Left forelimb (tissue), 1 donor: ENCODE results near the gene OR6S1.
A peak's percentile ranks its signal among the peaks of the same experiment; 100 is the strongest.
"Not testable (repeated sequence)": the region's sequence is repeated elsewhere in the genome, so short reads cannot be mapped to it uniquely, and the experiment has no call there.

Source experiments
- DNase-seq: peaks from one replicate; pipeline ENCODE4 v3.0.0-alpha.2; 2018; ENCODE audit warnings: low spot score

Gene OR6S1

DNA sequence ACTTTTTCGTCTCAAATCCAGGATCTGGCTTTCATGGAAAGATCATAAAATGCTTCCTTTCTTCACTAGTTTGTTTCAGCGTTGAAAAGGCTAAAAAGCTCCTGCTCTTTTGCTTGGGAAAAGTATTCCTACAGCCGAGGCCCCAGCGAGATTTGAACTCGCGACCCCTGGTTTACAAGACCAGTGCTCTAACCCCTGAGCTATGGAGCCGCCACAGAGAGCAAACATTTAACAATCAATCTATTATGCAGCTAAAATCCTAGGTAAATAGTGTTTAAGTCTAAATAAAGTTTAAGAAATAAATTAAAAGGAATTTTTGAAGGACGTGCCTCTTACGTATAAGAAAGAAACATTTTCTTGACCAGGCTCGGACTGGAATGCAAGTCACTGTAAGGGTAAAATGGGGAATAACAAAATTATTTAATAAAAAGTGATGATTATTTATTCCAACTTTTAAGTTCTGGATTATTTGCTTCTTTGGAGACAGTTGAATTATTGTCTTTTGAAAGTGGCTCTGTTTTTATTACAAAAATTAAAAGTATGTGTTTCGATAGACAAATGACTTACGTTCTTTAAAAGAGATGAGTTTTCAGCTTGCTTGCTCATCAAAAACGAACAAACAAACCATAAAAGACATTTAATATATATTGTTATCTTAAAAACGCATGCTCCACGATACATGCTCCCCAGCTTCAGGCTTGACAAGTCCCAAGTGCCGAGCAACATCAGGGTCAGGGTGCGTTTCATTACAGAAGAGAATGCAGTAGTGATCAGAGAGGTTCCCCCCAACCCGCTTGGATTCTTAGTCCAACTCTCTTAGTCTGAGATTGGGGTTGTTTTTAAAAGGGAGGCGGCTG lies 10.2 kb downstream of the OR6S1 start:
- DNase-seq, result no peak

DNA sequence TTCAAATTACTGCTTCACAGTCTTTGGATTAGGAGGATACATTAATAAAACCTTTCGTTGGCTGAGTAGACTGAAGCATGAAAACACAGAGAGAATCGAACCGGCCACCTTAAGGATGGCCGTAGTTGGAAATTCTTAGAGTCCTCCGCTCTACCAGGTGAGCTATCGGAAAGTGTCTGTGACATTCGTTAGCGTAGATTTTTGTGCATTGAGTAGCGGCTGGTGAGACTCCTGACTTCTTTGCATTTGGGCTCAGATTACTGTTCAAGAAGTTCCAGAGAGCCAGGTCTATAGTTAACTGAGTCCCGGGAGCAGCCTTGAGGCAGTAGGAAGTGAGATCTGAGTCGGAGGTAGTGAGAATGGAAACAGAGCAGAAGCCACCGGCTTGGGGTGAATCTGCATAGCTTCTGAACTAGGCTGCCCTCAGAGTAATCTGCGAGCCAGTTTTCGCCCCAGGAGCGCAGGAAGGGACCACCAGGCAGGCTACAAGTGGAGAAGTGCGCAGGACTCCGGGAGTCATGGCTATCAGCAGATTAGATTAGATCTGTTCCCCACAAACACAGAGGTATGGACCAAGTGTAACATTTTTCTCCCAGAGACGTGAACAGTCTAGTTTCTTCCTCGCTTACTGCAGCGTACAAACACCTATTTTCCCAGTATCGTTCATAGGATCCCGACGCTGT lies 11.0 kb downstream of the OR6S1 start:
- no peak for DNase-seq

DNA sequence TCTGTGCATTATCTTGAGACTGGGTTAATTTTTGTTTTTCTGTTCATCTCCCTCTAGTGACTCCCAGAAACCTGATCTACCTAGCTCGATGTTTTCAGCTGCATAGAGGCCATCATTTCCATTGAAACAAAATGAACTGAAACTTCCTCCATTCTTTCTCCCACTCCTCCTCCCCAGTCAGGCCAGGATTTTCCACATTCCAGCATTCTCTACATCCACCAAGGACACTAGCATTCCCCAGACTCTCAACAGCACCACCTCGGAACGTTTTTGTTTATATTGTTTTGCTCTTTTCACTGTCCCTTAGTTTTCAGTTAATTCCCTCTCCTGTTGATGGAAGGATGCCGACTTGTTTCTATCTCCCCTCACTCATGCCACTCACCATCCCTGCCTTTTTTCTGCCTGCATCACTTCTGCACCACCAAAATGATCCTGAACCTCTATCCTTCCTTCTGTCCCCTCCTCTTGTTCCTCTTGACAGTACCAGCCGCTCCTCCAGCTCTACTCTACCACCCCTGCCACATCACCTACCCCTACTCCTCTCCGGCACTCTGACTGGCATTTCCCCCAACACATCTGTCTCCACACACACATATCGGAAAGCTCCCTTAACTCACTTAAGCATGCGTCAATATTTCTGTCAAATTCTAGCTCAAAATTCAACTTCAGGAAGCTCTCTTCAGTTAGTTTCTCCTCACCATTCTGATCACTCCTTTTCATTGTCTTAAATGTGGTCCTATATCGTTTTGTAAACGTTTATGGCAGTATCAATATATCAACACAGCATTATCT lies 13.2 kb downstream of the OR6S1 start:
- DNase-seq, result no peak

DNA sequence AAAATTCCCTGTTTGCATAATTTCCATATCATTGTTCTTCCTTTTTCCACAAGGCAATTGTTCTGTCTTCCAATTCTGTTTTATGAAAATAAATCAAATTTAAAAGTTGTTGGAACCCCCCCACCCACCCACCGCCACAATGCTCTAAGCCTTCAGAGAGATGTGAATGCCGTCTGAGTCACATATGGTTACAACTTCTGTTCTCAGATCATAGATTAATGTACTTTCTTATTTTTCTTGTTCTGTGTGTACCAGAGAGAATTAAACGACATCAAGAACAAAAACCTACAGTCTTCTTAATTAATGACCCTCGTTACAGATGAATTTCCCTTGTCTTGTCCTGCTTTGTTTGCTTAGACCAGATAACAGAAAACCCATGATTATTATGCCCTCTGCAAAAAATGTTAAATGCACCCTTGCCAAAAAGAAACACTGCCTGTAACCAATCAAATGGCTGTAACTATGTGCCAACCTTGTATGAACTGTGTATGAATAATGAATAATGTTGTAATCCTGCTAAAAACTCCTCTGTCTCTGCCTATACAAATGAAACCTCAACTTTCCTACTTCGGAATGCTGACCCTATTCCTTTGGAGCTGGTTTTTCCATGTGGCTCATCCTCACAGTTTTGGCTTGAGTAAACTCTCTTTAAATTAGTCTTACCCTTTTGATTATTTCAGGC lies 14.0 kb downstream of the OR6S1 start:
- DNase-seq, result no peak

DNA sequence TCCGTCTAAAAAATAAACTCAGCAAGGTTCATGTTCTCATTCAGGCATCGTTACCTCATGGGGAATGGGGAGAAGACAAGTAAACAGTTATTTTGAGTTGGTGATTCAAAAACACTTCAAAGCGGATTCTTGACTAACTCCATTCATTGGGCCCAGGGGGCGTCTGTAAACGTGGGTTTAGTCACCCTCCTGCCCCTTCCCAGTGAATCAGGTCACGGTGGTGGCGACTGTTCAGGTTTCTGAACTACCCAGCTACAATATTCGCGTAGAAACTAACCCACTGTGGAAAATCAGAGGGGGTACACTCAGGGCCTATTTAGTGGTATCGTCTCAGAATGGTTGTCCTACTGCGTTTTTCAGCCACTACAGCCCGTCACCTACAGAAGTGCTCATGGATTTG lies 15.2 kb downstream of the OR6S1 start:
- DNase-seq, result no peak

DNA sequence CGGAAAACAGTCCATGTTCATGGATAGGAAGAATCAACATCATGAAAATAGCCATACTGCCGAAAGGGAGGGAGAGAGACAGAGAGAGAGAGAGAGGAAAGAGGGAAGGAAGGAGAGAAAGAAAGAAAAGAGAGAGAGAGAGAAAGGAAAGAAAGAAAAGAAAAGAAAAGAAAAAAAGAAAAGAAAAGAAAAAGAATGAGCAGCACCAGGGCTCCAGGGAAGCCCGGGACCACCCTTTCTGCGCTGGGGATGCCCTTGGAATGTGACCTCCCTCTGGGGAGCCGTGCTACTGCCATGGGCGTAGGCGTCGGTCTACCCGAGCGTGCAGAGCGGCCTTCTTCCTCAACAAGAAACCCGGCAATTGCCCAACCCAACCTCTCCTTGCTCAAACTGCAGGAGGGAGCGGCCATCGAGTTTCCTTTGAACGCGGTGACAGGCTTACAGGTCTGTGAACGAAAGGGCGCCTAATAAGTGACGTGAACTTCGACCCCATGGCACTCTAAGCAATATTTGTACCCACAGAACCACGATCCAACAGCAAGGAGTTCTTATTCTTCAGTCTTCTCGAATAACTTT lies 16.9 kb downstream of the OR6S1 start:
- DNase-seq, result no peak

DNA sequence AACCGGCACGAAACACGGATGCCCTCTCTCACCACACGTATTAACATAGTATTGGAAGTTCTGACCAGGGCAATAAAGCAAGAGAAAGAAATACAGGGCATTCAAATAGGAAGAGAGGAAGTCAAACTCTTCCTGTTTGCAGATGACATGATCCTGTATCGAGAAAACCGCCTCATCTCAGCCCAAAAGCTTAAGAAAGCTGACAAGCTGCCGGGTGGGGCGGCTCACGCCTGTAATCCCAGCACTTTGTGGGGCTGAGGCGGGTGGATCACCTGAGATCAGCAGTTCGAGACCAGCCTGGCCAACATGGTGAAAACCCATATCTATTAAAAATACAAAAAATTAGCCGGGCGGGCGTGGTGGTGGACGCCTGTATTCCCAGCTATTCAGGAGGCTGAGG lies 17.7 kb downstream of the OR6S1 start:
- DNase-seq, result no peak

DNA sequence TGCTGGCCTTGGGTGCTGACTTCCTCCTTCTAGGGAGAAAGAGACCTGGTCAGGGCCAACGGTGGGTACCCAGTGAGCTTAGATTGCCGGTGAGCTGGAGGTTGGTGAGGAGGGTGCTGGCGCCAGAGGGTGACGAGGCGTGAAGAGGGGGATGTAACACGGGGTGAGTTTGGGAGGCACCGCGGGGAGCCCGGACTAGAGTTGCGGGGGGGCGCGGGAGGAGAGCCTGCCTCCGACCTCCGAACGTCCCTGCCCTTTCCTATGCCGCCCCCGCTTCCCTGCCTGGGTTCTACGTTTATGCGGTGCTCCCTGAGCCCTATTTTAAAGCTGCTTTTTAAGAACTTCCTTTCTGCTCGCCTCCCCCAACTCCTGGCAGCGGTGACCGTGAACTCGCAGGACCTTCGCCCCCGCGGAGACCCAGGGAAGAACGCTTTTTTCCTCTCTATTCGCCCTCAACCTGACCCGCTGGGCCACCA lies 18.6 kb downstream of the OR6S1 start:
- no peak for DNase-seq

DNA sequence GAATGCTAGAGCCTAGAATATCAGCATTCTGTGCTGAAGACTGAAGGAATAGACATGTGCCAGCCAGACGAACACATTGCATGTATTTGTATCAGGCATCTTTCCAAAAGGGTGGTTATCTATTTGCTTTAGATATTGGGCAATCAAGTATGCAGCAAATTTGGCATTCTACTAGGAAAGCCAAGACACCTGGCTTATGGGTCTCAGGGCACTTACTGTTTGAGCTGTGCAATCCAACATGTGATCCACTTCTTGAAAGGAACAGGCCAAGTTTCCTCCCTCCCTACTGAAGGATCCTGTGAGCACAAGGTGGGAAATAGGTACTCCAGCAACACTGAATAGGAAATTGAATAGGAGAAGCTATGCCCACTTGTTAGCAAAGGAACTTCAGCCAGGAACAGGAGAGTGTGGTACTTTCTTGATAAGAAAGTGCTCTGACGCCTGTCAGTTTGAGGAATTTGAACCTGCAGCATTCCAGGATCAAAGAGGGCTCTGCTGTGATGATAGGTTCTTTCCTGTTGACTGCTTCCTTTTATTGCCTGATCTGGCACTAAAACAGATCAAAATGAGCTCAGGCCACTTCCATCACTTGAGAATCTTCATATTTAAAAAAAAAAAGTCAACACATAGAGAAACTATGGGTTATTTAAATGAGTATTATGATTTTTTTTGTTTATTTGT lies 20.6 kb downstream of the OR6S1 start:
- no peak for DNase-seq

DNA sequence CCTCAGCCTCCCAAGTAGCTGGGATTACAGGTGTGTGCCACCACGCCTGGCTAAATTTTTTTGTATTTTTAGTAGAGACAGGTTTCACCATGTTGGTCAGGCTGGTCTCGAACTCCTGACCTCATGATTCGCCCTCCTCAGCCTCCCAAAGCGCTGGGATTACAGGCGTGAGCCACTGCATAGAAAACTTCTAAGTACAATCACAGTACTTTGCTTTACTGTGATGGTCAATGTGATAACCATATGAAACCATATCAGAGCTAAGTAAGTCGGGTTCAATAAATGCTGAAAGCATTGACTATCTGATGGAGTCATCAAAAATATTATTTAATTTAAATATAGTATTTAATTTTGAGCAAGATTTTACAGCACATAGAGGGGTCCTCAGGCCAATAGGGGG lies 21.8 kb downstream of the OR6S1 start:
- not testable (repeated sequence) for DNase-seq

DNA sequence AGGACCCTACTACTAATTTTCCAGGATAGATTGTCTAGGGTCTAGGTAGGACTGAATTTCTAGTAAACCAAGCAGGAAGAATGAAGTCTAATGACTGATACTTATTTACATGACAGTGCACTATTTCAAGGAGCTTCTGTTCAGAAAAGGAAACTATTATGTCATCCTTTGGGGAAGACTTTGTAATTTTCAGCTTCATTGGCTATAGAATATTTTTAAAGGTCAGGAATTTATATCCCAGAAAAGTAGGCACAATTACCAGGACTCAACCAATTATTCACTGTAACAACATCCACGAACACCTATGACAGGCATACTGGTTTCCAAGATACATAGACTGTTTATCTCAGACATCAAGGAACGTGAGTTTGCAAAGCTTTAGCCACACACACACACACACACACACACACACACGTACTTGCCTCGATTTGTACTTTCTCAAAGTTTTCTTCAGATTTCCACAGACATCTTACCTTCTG lies 23.2 kb downstream of the OR6S1 start:
- no peak for DNase-seq

DNA sequence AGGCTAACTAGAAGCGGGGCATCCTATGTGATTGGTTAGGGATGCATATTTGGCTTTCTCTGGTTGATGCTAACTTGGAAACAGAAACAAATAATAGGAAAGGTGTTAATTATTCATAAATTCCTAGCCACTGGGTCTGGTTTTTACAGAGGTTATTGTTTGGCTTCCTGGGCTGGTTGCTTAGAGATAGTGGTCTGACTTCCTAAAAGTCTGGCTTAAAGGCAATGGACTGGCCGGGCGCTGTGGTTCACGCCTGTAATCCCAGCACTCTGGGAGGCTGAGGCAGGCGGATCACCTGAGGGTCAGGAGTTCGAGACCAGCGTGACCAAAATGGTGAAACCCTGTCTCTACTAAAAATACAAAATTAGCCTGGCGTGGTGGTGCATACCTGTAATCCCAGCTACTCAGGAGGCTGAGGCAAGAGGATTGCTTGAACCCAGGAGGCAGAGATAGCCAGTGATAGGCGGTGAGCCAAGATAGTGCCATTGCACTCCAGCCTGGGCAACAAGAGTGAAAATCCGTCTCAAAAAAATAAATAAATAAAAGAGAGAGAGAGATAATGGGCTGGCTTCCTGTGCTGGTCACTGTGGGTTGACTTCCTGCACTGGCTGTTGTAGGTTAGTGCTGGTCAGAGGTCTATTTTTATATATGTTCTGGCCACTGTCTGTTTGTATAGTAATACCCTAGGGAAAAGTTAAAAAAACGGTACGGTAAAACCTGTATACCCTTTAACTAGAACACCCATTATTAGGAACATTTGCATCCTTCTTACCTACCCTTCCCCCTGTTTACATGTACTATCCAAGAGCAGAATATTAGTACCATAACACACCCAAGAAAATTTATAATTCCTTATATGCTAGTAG lies 24.1 kb downstream of the OR6S1 start:
- no peak for DNase-seq

DNA sequence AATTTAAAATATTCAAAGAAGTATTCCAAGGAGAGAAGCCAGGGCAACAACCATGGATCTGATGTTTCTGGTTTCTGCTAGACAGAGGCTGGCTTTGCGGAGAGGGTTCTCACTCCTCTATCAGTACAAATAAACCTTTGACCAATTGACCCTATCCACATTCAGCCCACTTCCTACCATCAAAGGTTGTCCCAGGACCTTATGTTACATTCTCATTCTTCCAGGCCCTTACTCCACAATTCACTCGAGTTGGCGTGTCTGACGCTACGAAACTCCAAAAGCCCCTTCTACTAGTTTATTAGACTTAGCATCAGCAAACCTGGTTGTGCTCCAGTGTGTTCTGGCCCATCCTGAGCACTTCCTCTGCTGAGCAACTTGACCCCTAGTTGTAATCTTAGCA lies 25.5 kb downstream of the OR6S1 start:
- DNase-seq, result no peak

DNA sequence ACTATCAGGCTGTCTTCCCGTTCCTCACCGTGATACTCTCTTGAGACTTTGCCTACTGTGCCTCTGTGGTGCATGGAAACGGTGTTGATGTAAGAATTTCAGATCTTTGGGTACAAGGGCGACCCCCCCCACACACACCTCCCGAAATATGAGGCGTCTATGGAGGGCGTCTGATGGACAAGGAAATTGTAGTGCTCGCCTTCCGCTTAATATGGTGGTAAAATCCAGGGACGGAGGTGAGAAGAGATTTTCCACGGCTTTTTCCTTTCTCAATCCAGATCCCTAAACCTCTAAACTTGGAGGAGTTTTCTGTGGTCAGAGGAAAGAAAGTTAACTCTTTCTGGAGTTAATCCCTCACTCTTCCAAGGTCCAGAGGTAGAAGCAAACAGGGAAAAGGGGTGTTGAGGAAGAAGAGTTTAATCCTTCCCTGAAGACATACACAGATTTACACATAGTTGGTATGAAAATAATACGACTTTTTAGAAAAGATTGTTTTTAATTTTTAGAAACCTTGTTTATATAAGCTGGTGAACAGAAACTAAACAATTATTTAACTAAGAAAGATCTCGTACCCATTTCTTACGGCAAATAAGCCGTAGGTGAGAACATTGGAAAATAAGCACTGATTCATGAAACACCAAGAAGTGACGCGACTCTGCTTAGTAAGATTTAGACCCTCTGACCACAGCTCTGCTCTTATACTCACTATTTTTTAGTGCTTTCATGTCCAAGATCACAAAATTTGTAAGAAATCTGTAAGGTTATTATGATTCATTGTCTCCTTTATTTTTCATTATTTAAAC lies 27.3 kb downstream of the OR6S1 start:
- DNase-seq, result no peak

DNA sequence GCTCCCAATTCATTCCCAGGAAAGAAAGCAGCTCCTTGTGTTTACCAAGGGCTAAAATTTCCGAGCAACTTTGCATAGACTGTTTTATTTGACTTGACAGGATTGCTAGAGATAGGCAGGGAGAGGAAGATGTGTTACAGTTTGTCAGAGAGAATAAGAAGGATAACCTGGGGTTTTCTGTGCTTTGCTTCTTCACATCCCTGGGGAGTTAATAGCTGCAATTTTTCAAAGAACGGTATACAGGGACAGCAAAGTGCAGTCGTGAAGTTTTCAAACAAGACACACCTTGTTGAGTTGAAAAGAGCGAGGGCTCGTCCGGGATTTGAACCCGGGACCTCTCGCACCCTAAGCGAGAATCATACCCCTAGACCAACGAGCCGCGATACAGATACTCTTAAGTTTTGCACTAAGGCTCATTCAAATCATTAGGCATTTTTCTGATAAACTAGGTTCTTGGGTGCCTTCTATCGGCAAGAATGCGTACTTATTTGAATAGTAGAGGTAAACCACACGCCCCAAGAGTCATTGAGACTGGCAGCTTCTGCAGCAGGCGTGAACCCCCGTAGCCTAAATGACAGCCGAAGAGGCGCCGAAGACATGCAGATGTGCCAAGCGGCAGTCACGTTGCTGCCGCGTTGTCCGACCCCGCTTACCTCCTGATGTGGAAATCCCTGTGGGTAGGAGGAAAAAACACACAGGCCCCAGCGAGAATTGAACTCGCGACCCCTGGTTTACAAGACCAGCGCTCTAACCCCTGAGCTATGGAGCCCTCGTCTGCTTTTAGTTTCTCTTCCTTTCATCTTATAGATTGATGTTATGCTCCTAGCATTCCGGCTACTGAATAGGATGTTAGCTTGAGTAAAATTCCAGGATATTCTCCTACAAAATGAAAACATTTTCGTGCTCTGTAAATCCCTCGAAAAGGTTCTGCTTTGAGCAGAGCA lies 28.1 kb downstream of the OR6S1 start:
- peak; percentile 88 for DNase-seq

DNA sequence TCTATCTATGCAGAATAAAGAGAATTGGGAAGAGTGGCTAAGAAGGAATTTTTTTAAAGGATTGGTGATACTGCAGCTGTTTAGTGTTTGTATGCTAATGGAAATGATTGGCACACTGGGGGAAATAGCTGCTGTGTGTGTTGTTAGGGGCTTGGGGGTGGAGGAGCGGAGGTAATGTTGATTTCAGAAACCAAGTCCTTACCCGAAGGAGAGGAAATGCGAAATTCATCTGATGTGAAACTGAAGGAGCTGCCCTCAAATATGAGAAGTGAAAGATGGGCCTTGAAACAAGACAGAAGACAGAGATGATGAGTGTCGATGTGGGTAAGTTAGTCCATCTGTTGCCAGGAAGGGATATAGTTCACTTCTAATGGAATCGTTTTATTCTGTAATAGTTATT lies 29.1 kb downstream of the OR6S1 start:
- no peak for DNase-seq

DNA sequence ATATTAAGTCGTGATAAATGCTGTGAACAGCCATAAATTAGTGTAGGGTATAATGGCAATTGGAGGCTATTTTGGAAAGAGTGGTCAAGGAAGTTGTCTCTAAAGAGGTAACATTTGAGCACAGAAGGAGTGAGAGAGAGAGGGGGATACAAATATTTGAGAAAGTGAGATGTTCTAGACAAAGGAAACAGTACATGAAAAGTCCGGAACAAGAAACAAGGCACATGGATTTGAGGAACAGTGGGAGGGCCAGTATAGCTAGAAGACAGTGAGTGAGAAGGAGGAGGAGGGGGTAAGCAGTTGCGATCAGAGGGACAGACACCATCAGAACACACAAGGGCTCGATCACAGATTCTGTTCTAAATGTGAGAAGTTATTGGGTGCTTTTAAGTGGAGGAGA lies 30.2 kb downstream of the OR6S1 start:
- DNase-seq, result no peak
